ENCODE results near the gene OR2S2.
"Not testable (repeated sequence)": the region's sequence is repeated elsewhere in the genome, so short reads cannot be mapped to it uniquely, and the experiment has no call there.

OR2S2 gene

DNA sequence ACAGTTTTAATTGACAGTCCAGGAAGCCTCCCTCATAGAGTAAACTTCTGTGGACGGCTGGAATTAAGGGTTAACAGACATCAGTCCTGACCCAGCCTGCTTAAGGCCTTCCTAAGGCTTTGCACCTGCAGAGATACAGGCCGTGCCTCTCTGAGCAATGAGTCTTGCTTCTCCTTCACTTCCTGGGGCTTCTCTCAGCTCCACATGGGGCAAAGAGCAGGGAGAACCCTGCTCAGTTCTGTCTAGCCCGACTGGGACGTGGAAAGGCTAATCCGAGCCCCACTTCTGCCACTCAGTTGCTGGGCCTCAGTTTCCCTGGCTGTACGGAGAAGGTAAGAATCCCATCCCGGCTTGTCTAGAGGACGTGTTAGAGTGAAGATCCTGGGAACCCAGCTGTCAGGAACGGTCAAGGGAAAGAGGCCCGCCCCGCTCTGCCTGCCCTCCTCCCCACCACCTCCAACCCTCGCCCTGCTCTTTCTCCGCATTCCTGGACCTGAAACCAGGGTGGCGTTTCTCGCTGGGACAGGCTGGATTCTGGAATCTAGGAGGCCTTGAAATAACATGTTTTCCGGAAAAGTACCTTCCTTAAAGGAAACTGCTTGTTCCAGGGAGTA, 42.2 kb downstream of the OR2S2 start:
- Histone ChIP-seq H3K27me3 (ENCODE audit: insufficient read depth, low read depth) (no peaks in the 10 kb centered on the region), H3K4me2 (no peak overlapping the region), H3K4me1 (ENCODE audit: low read depth, poor library complexity, severe bottlenecking) (peaks cover 8% of the 10 kb centered on the region), H2AFZ (ENCODE audit: low read depth) (no peak overlapping the region), H3K4me3 (IDR thresholded peaks at IDR 0.05; ENCODE audit: insufficient read depth, low read depth, low read length) (no peak overlapping the region), H3K9ac (no peak overlapping the region), H3K27ac (no peak overlapping the region), H4K20me1 (ENCODE audit: insufficient read depth) (no peaks in the 10 kb centered on the region), H3K79me2 (ENCODE audit: insufficient read depth, low read depth) (no peaks in the 10 kb centered on the region), H3K36me3 (ENCODE audit: insufficient read depth) (no peaks in the 10 kb centered on the region)
- TF ChIP-seq, protein P1, sequence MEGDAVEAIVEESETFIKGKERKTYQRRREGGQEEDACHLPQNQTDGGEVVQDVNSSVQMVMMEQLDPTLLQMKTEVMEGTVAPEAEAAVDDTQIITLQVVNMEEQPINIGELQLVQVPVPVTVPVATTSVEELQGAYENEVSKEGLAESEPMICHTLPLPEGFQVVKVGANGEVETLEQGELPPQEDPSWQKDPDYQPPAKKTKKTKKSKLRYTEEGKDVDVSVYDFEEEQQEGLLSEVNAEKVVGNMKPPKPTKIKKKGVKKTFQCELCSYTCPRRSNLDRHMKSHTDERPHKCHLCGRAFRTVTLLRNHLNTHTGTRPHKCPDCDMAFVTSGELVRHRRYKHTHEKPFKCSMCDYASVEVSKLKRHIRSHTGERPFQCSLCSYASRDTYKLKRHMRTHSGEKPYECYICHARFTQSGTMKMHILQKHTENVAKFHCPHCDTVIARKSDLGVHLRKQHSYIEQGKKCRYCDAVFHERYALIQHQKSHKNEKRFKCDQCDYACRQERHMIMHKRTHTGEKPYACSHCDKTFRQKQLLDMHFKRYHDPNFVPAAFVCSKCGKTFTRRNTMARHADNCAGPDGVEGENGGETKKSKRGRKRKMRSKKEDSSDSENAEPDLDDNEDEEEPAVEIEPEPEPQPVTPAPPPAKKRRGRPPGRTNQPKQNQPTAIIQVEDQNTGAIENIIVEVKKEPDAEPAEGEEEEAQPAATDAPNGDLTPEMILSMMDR (conservative IDR thresholded peaks at IDR 0.05; ENCODE audit: low read depth, low read length): no peak

- Histone ChIP-seq H3K9ac (no peak overlapping the region), H3K4me3 (IDR thresholded peaks at IDR 0.05; ENCODE audit: insufficient read depth, low read depth, low read length) (no peak overlapping the region), H4K20me1 (ENCODE audit: insufficient read depth) (no peaks in the 10 kb centered on the region), H3K79me2 (ENCODE audit: insufficient read depth, low read depth) (no peaks in the 10 kb centered on the region), H2AFZ (ENCODE audit: low read depth) (no peak overlapping the region), H3K36me3 (ENCODE audit: insufficient read depth) (no peaks in the 10 kb centered on the region), H3K27me3 (ENCODE audit: insufficient read depth, low read depth) (no peaks in the 10 kb centered on the region), H3K4me1 (ENCODE audit: low read depth, poor library complexity, severe bottlenecking) (peaks cover 13% of the 10 kb centered on the region), H3K27ac (no peak overlapping the region), H3K4me2 (no peak overlapping the region)
- TF ChIP-seq, protein P1 (conservative IDR thresholded peaks at IDR 0.05; ENCODE audit: low read depth, low read length): no peak
Measured at GRCh38 chr9:35914301-35914807, 43.6 kb downstream of the OR2S2 start.

DNA sequence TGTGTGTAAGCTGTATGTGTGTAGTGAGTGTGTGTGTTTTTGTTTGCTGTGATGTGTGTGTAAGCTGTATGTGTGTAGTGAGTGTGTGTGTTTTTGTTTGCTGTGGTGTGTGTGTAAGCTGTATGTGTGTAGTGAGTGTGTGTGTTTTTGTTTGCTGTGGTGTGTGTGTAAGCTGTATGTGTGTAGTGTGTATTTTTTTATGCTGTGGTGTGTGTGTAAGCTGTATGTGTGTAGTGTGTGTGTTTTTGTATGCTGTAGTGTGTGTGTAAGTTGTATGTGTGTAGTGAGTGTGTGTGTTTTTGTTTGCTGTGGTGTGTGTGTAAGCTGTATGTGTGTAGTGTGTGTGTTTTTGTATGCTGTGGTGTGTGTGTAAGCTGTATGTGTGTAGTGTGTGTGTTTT, 44.5 kb downstream of the OR2S2 start:
- not testable (repeated sequence) for H3K9ac ChIP-seq; H4K20me1 ChIP-seq (ENCODE audit: insufficient read depth); H3K27ac ChIP-seq; H3K4me3 ChIP-seq (IDR thresholded peaks at IDR 0.05; ENCODE audit: insufficient read depth, low read depth, low read length); H3K79me2 ChIP-seq (ENCODE audit: insufficient read depth, low read depth); H2AFZ ChIP-seq (ENCODE audit: low read depth); H3K36me3 ChIP-seq (ENCODE audit: insufficient read depth); H3K27me3 ChIP-seq (ENCODE audit: insufficient read depth, low read depth); H3K4me2 ChIP-seq
- peaks cover 13% of the 10 kb centered on the region for H3K4me1 ChIP-seq (ENCODE audit: low read depth, poor library complexity, severe bottlenecking)

GRCh38 chr9:35912791-35913400, 45.1 kb downstream of the OR2S2 start:
- Histone ChIP-seq H3K9ac (no peak overlapping the region), H3K79me2 (ENCODE audit: insufficient read depth, low read depth) (no peaks in the 10 kb centered on the region), H3K4me1 (ENCODE audit: low read depth, poor library complexity, severe bottlenecking) (peaks cover 13% of the 10 kb centered on the region), H3K27ac (no peak overlapping the region), H3K4me2 (no peak overlapping the region), H3K27me3 (ENCODE audit: insufficient read depth, low read depth) (no peaks in the 10 kb centered on the region), H3K36me3 (ENCODE audit: insufficient read depth) (no peaks in the 10 kb centered on the region), H4K20me1 (ENCODE audit: insufficient read depth) (no peaks in the 10 kb centered on the region), H2AFZ (ENCODE audit: low read depth) (no peak overlapping the region), H3K4me3 (IDR thresholded peaks at IDR 0.05; ENCODE audit: insufficient read depth, low read depth, low read length) (no peak overlapping the region)
- TF ChIP-seq, protein P1 (conservative IDR thresholded peaks at IDR 0.05; ENCODE audit: low read depth, low read length): no peak

- H3K4me2 ChIP-seq: no peak overlapping the region
- peaks cover 13% of the 10 kb centered on the region for H3K4me1 ChIP-seq (ENCODE audit: low read depth, poor library complexity, severe bottlenecking)
- H3K9ac ChIP-seq: no peak overlapping the region
- no peaks in the 10 kb centered on the region for H3K36me3 ChIP-seq (ENCODE audit: insufficient read depth)
- TF ChIP-seq, protein P1 (conservative IDR thresholded peaks at IDR 0.05; ENCODE audit: low read depth, low read length): no peak
- H3K4me3 ChIP-seq (IDR thresholded peaks at IDR 0.05; ENCODE audit: insufficient read depth, low read depth, low read length): no peak overlapping the region
- no peaks in the 10 kb centered on the region for H3K27me3 ChIP-seq (ENCODE audit: insufficient read depth, low read depth)
- H4K20me1 ChIP-seq (ENCODE audit: insufficient read depth): no peaks in the 10 kb centered on the region
- no peak overlapping the region for H3K27ac ChIP-seq
- H3K79me2 ChIP-seq (ENCODE audit: insufficient read depth, low read depth): no peaks in the 10 kb centered on the region
- no peak overlapping the region for H2AFZ ChIP-seq (ENCODE audit: low read depth)
Measured at GRCh38 chr9:35911690-35912089, 46.3 kb downstream of the OR2S2 start.

All from KMS-11 (cell line).